Measurements from ENCODE around the gene ZRANB2. TPM values are rescaled to one million over a fixed set of nuclear protein-coding genes. Genes with fewer than 3 reads are reported as not detected.

ZRANB2 gene, protein sequence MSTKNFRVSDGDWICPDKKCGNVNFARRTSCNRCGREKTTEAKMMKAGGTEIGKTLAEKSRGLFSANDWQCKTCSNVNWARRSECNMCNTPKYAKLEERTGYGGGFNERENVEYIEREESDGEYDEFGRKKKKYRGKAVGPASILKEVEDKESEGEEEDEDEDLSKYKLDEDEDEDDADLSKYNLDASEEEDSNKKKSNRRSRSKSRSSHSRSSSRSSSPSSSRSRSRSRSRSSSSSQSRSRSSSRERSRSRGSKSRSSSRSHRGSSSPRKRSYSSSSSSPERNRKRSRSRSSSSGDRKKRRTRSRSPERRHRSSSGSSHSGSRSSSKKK
- total RNA-seq: 100 to 1,000 TPM; 118 to 119 TPM

DNA sequence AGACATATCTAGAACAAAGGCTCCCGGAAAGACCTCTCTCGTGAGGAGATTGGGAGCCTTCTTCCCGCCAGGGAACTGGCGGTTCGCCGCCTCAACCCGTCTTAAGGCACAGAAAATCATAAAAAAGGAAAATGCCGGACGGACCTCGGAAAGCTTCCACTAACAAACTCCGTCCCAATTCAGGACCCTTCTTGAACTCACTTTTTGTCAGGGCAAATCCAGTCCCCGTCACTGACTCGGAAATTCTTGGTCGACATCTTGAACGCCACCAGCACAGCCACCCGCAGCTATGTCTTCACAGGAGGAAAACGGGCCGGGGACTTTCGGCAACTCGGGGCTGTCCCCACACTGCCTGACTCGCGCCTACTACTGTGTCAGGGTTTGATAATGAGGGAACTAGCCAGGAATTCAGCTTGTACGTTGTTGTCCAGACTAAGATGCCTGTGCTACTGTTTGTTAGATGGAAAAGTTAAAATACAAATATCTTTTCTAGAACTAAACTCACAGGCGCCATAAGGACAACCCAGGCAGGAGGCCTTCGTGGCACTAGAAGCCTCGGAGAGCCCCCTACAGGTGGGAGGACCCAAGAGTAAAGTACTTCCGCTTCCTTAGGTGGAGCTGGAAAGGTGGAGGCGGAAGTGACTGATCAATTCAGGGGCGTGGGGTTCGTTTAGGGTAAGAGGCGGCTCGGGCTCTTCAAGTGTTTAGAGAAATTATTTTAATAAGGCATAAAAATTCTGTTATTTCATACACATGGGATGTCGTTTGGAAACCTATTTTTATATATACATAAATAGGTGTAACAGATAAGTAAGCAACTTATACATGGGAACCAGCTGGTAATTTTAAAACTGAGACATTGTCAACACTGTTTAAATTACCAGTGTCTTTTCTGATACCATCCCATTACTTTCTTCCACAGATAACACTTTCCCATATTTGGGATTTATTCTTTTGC is at the start of gene ZRANB2:
TSS of gene ZRANB2 (minus strand) at position 297 of the 958 bp plus-strand sequence. CDS start at position 257, 40 bp downstream.
- peaks cover 19% of the 10 kb centered on the region for H3K36me3 Mint-ChIP-seq
- peaks cover 6% of the 10 kb centered on the region for H3K27me3 Mint-ChIP-seq
- H3K27ac Mint-ChIP-seq: peak within 1 kb of the TSS; percentile 99
- H3K4me3 Mint-ChIP-seq: peak within 1 kb of the TSS; percentile 97
- peak; percentile 95 for DNase-seq
- peaks cover 28% of the 10 kb centered on the region for H3K4me1 Mint-ChIP-seq
- peak; percentile 98 for ATAC-seq
- CTCF ChIA-PET: interaction anchor here (0.9 to 2.2 kb wide), 9 partner anchors 10 to 876 kb away, joined by 3 to 11 read pairs (median 4); partner anchors contain the start of genes ANKRD13C and LRRC40
- H3K9me3 Mint-ChIP-seq (ENCODE audit: low read depth): no peaks in the 10 kb centered on the region

DNA sequence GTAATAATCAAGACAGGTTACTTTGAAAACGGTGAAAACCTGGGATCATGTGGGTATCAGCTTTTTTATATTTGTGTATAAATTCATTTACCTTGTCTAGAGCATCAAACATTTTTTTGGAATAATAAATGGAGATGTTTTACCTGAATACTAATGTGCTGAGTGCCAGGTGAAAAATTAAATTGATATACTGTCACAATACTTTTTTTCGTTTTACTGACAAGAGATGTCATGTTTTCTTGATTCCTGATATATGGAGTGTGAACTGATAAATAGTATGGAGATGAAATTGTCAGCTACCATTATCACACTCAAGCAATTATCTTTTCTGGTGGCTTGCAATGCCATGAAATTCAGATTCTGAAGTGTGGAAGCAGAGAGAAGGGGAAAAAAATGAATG is 47.2 kb upstream of the ZRANB2 start:
- Mint-ChIP-seq H3K4me1 (no peaks in the 10 kb centered on the region), H3K4me3 (no peak overlapping the region), H3K27ac (no peak overlapping the region), H3K9me3 (ENCODE audit: low read depth) (peaks cover 10% of the 10 kb centered on the region), H3K27me3 (no peaks in the 10 kb centered on the region), H3K36me3 (no peaks in the 10 kb centered on the region)
- no peak for ATAC-seq
- no peak for DNase-seq
- CTCF ChIA-PET: no interaction called here

DNA sequence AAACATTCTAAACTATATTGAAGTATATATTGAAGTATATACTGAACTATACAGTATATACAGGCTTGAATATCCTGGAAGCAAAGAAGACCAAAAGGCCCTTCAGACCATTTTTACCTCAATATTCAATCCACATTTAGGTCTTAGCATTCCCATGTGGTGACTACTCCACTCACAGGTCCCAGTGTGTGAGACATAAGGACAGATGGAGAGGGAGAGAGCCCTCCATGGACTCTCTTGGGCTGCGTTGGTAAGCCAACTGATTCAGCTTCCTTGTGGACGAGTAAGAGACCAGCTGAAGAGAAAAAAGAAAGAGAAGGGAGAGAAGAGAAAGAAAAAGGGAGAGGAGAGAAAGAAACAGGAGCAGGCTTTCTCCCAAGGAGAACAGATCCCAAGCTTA is 37.3 kb upstream of the ZRANB2 start:
- Mint-ChIP-seq H3K4me3 (no peak overlapping the region), H3K27ac (no peak overlapping the region), H3K27me3 (no peaks in the 10 kb centered on the region), H3K4me1 (no peaks in the 10 kb centered on the region), H3K9me3 (ENCODE audit: low read depth) (peaks cover 3% of the 10 kb centered on the region), H3K36me3 (no peaks in the 10 kb centered on the region)
- CTCF ChIA-PET: no interaction called here
- ATAC-seq (no peak), DNase-seq (no peak)

DNA sequence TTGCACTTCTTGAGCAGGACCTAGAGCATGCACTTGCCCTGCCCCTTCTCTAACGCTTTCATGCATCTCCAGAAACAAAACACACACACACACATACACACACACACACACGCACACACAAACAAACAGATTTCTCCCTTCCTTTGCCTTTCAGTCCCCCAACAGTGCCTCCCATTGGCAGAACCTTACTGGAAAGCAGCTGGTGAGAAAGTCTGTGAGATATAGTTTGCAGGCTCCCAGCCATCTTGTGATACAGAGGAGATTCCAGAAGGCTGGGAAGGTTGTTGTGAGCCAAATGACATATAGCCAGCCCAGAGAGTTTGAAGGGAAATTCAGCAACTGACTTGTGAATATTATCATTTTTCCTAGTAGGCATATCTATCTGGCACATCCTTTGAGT is 35.9 kb upstream of the ZRANB2 start:
- CTCF ChIA-PET: no interaction called here
- H3K27ac Mint-ChIP-seq: no peak overlapping the region
- H3K36me3 Mint-ChIP-seq: no peaks in the 10 kb centered on the region

DNA sequence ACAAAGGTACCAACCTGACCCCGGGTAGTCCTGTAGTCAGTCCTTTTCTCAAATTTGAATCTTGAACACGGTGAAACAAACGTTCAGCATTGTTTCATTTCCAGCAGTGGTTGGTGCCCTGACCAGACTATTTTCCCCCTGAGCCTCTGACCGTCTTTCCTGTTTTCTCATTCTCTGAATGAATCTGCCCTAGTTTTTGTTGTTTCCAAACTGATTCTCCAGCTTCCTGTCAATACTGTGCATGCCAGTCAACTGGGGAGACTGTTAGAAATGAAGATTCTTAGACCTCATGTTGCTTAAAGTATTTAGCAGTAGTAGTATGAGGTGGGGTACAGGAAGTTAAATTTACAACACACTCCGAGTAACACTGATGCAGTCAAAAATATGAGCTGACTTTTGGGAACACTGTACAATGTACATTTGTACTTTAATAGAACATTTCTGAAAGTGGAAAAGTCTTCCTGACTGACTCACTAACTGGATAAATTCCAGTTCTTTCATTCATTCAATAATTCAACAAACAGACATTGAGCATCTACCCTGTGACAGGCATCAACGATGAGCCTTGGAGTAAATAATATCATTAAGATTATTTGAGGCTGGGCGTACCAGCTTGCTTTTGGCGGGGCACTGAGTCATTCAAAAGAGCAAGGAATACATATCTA is 26.0 kb upstream of the ZRANB2 start:
- ATAC-seq (no peak), DNase-seq (no peak)
- no peak overlapping the region for H3K27ac Mint-ChIP-seq
- H3K36me3 Mint-ChIP-seq: no peaks in the 10 kb centered on the region
- H3K27me3 Mint-ChIP-seq: no peaks in the 10 kb centered on the region
- no peaks in the 10 kb centered on the region for H3K9me3 Mint-ChIP-seq (ENCODE audit: low read depth)
- H3K4me1 Mint-ChIP-seq: no peaks in the 10 kb centered on the region
- CTCF ChIA-PET: no interaction called here
- no peak overlapping the region for H3K4me3 Mint-ChIP-seq

More for the DNA sequence above, 35.9 kb upstream of the ZRANB2 start:
- no peak for DNase-seq
- Mint-ChIP-seq H3K27me3 (no peaks in the 10 kb centered on the region), H3K4me1 (no peaks in the 10 kb centered on the region), H3K9me3 (ENCODE audit: low read depth) (peaks cover 1% of the 10 kb centered on the region), H3K4me3 (no peak overlapping the region)
- no peak for ATAC-seq

DNA sequence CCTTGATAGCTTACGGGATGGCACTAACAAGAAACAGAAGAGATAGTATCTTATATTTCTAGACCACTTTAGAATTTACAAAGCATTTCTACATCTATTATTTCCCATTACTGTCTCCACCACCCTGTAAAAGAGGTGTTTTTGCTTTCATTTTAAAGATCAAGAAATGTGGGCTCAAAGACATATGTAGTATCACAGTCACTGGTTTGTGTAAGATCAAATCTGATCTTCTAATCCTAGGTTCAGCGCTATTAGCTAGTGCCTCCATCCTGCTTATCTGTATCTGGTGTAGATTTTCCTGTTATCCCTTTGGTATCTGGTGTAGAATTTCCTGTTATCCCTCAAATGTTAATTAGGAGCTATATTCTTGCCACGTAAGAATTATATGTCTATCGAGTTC is 23.6 kb upstream of the ZRANB2 start:
- Mint-ChIP-seq H3K27ac (no peak overlapping the region), H3K27me3 (no peaks in the 10 kb centered on the region), H3K36me3 (no peaks in the 10 kb centered on the region), H3K9me3 (ENCODE audit: low read depth) (no peaks in the 10 kb centered on the region), H3K4me1 (no peaks in the 10 kb centered on the region), H3K4me3 (no peak overlapping the region)
- DNase-seq (no peak), ATAC-seq (no peak)
- CTCF ChIA-PET: no interaction called here

DNA sequence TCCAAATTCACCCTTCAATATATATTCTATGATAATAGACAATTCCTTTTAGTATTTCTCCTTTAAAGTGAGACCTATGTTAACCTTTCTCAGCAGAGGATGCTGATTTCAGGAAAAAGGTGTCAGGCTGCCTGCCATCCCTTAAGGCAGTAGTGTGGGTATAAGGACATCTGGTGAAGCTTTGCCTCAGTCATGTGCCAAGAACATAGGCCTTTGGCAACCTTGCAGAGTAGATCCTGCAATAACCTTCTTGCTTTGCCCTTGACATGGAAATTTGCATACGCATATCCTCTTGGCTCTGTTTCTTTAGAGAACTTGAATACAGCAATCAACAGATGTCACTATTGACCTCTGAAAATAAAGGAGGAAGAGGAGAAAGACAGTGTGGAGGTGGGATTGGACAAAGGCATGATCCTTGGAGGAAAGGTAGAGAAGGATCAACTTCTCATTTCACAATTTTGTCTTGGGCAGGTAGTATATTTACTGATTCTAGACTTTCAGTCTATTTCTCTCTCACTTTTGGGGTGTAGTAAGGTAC is 21.1 kb upstream of the ZRANB2 start:
- no peak for DNase-seq
- Mint-ChIP-seq H3K4me1 (no peaks in the 10 kb centered on the region), H3K27ac (no peak overlapping the region), H3K27me3 (no peaks in the 10 kb centered on the region), H3K4me3 (no peak overlapping the region), H3K36me3 (no peaks in the 10 kb centered on the region), H3K9me3 (ENCODE audit: low read depth) (no peaks in the 10 kb centered on the region)
- CTCF ChIA-PET: no interaction called here
- ATAC-seq: no peak

DNA sequence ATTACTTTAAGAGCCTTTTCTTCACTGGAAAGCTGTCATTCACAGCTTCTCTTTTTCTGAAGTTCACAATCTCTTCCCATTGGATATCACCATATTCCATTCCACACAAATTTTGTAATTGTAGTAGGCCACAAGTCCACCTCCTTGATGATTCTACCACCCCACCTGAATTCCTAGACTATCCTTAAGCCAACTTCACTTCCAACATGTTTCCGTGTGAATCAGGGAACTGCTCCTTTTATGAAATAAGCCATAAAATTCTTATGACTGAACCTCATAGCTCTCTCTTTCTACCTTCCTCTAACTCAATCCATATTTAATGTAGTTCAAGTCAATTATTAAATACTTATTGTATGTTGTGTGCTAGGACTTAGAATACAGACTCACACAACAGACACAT is 16.6 kb upstream of the ZRANB2 start:
- Mint-ChIP-seq H3K4me3 (no peak overlapping the region), H3K4me1 (no peaks in the 10 kb centered on the region), H3K9me3 (ENCODE audit: low read depth) (no peaks in the 10 kb centered on the region), H3K36me3 (no peaks in the 10 kb centered on the region), H3K27ac (no peak overlapping the region), H3K27me3 (peaks cover 3% of the 10 kb centered on the region)
- DNase-seq: no peak
- ATAC-seq: no peak
- CTCF ChIA-PET: no interaction called here

DNA sequence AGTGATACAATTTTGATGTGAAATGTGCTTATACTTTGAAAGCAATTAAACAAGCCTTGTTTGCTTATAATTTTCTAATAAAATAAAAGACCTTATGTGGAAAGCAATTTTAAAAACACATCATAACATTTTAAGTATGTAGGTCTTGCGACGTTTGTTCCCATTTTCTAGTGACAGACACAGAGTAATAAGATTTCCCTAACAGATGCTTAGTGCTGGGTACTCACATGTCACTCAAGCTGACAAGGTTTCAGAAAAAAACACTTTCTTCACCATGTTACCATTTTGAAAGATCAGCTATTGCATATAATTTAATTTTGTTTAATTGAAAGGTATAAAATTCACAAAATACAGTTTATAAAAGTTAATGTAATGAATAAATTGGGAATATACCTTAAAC is 14.1 kb upstream of the ZRANB2 start:
- no peaks in the 10 kb centered on the region for H3K9me3 Mint-ChIP-seq (ENCODE audit: low read depth)
- H3K36me3 Mint-ChIP-seq: no peaks in the 10 kb centered on the region
- DNase-seq: no peak
- H3K4me1 Mint-ChIP-seq: no peaks in the 10 kb centered on the region
- CTCF ChIA-PET: interaction anchor here (1.2 kb wide), 1 partner anchor 12 kb away, joined by 3 read pairs; no protein-coding TSS in a partner anchor
- ATAC-seq: no peak
- H3K4me3 Mint-ChIP-seq: no peak overlapping the region
- H3K27me3 Mint-ChIP-seq: peaks cover 12% of the 10 kb centered on the region
- H3K27ac Mint-ChIP-seq: no peak overlapping the region

DNA sequence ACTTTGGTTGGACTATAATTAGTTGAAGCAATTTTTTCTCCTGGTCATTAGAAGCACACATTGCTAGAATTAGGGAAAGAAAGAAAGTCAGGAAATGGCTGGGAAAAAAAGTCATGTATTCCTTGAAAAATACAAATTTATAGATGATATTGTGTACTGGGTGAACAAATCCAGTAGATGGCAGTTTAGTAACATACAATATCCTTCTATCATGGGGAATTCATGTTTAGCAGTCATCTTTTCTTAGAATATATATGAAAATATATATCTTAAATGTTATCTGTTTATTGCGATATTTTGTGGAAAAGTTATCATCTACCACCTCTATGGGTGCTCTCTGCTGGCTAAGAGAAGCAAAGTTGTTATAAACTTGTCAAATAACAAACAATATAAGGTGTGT is 13.1 kb upstream of the ZRANB2 start:
- Mint-ChIP-seq H3K27me3 (peaks cover 12% of the 10 kb centered on the region), H3K4me1 (no peaks in the 10 kb centered on the region), H3K9me3 (ENCODE audit: low read depth) (no peaks in the 10 kb centered on the region), H3K36me3 (no peaks in the 10 kb centered on the region), H3K4me3 (no peak overlapping the region), H3K27ac (no peak overlapping the region)
- DNase-seq (no peak), ATAC-seq (no peak)
- CTCF ChIA-PET: no interaction called here

DNA sequence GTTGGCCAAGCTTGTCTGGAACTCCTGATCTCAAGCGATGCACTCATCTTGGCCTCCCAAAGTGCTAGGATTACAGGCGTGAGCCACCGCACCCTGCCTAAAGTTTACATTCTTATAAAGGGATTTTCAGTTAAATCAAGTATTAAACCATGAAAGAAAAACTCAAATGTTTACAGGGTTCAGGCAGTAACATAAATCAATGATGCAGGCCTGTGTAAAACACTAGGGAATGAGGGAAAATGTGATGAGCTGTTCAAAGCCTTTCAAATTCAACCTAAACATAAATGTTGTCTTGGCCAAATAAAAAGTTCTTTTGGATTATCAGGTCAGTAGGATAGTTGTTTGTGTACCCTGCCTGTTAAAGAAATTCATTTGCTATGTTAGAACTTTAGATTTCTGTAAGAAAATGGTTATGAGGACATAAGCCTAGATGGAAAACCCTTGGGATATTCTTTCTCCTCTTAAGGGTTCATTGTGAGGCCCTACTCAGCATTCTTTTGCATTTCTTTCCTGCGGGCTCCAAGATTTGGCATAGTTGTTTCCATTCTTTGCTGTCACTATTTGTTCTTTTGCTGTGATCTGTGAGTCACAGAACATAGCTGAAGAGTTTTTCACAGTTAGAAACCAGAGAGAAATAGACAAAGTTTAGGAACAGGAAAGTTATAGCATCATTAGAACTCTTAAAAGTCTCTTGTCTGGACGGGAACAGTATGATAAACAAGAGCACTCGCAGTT is 8.9 kb upstream of the ZRANB2 start:
- CTCF ChIA-PET: no interaction called here
- H3K4me3 Mint-ChIP-seq: no peak overlapping the region

DNA sequence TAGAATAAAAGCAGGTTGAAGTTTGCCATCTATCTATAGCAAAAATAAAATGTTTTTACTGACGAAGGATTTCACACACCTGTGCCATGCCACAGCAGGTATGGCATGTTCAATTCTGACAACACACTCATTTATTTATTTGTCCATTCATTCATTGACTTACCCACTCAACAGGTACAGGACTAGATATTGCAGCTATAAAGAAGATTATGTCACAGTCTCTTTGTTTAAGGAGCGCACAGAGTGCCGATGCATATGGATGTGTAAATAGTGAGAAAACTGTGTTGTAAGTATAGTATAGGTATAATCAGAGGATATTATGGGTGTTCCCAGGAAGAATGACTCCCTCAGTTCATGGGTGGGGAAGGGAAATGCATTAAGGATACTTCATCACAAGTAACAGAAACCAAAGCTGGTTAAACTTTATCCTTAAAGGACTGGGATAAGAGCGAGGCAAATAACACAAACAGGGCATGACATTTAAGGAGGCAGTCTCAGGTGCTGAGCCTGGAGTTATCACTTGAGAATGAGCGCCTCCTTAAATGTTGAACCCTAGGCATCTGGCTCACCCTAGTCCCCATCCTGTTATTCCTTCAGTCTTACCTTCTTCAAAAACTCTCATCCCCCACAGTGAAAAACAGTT is 7.9 kb upstream of the ZRANB2 start:
- DNase-seq (no peak), ATAC-seq (no peak)
- CTCF ChIA-PET: no interaction called here
- Mint-ChIP-seq H3K4me1 (no peaks in the 10 kb centered on the region), H3K36me3 (no peaks in the 10 kb centered on the region), H3K27me3 (peaks cover 19% of the 10 kb centered on the region), H3K9me3 (ENCODE audit: low read depth) (no peaks in the 10 kb centered on the region), H3K4me3 (no peak overlapping the region), H3K27ac (no peak overlapping the region)

More for the DNA sequence above, 8.9 kb upstream of the ZRANB2 start:
- ATAC-seq: no peak
- Mint-ChIP-seq H3K27me3 (peaks cover 15% of the 10 kb centered on the region), H3K36me3 (no peaks in the 10 kb centered on the region), H3K27ac (no peak overlapping the region), H3K4me1 (no peaks in the 10 kb centered on the region), H3K9me3 (ENCODE audit: low read depth) (no peaks in the 10 kb centered on the region)
- DNase-seq: no peak
